GM12878 (cell line): ENCODE data around the gene FLRT1. TPM values are rescaled to one million over a fixed set of nuclear protein-coding genes. Genes with fewer than 3 reads are reported as not detected.

Experiments
- ATAC-seq: fragments of 200-7000 bp; cut with Tn5 transposase; 3 replicates; pipeline ENCODE4 v1.9.1; 2020; ENCODE audit warnings: mild to moderate bottlenecking, moderate library complexity
- BruUV-seq: library from RNA; stranded (reverse); fragments of 400-500 nt; replicated peaks from 2 replicates; lab custom pipeline; 2021; lab: Mats Ljungman, UMichigan
- CTCF ChIA-PET: fragments of 300-600 bp; sonication (Branson Sonifier 250); formaldehyde crosslinking; extraction: SDS; loops from one replicate; lab custom pipeline; 2021; ENCODE audit warnings: inconsistent platforms; lab: Yijun Ruan, JAX
- POLR2A ChIA-PET: fragments of 350-600 bp; formaldehyde crosslinking; extraction: SDS; loops from one replicate; lab custom pipeline; 2021; ENCODE audit warnings: inconsistent platforms; lab: Charles Lee
- RAD21 ChIA-PET: fragments of 300-600 bp; sonication (Branson Sonifier 250); formaldehyde crosslinking; loops from one replicate; lab custom pipeline; 2023; ENCODE audit warnings: antibody characterized with exemption; ENCODE audit not compliant: unreplicated experiment; lab: Charles Lee
- SMC1A ChIA-PET: fragments of 300-600 bp; sonication (Branson Sonifier 250); formaldehyde crosslinking; loops from one replicate; lab custom pipeline; 2023; ENCODE audit not compliant: unreplicated experiment, uncharacterized antibody; lab: Charles Lee
- DNase-seq: peaks from one replicate; pipeline ENCODE4 v3.0.0-alpha.2; 2011; ENCODE audit warnings: low read depth, low spot score
- FAIRE-seq: peaks from 3 replicates; lab custom pipeline; 2011; peaks lifted over from hg19 to GRCh38; lab: Jason Lieb, UNC
- H2AFZ ChIP-seq: 2 replicates; pipeline ENCODE4 v1.6.0; 2011; ENCODE audit warnings: low read depth, low read length, control low read depth; ENCODE audit not compliant: control insufficient read depth
- H3K27ac ChIP-seq: 2 replicates; pipeline ENCODE4 v1.5.1; 2011; ENCODE audit warnings: control low read depth; ENCODE audit not compliant: control insufficient read depth, insufficient read depth
- H3K27me3 ChIP-seq, 2 experiments: replicated peaks in 1 of 2; 2 replicates each; pipeline versions ENCODE4 v1.6.0 to v1.6.1; 2011; ENCODE audit warnings: low read length in 1 of 2; ENCODE audit not compliant: control insufficient read depth in 2 of 2, insufficient read depth in 2 of 2
- H3K36me3 ChIP-seq, 2 experiments: 2 replicates each; pipeline ENCODE4 v1.5.1; 2011; ENCODE audit warnings: low read length in 1 of 2; ENCODE audit not compliant: control insufficient read depth in 2 of 2, insufficient read depth in 2 of 2
- H3K4me1 ChIP-seq: 2 replicates; pipeline ENCODE4 v1.6.1; 2011; ENCODE audit warnings: mild to moderate bottlenecking, low read length, moderate library complexity, mixed read lengths; ENCODE audit not compliant: control insufficient read depth, insufficient read depth
- H3K4me2 ChIP-seq: 2 replicates; pipeline ENCODE4 v1.6.0; 2011; ENCODE audit warnings: control low read depth; ENCODE audit not compliant: control insufficient read depth, insufficient read depth
- H3K4me3 ChIP-seq: fragments of 200-600 bp; sonication (generic); 2 replicates; pipeline ENCODE4 v1.5.1; 2016
- H3K79me2 ChIP-seq: 2 replicates; pipeline ENCODE4 v1.6.0; 2011; ENCODE audit warnings: low read length; ENCODE audit not compliant: control insufficient read depth, insufficient read depth
- H3K9ac ChIP-seq: 2 replicates; pipeline ENCODE4 v1.8.0; 2011; ENCODE audit warnings: low read length, control low read depth, mixed read lengths; ENCODE audit not compliant: control insufficient read depth, insufficient read depth
- H3K9me3 ChIP-seq: replicated peaks from 3 replicates; pipeline ENCODE4 v1.5.1; 2011; ENCODE audit warnings: mild to moderate bottlenecking, low read length; ENCODE audit not compliant: control insufficient read depth, insufficient read depth
- H4K20me1 ChIP-seq: 2 replicates; pipeline ENCODE4 v1.6.0; 2011; ENCODE audit not compliant: control insufficient read depth, insufficient read depth
- BCL11A ChIP-seq: IDR thresholded peaks from 2 replicates; pipeline ENCODE4 v1.6.1; 2011; ENCODE audit warnings: low read depth, low read length
- CBFB ChIP-seq: IDR thresholded peaks from 2 replicates; pipeline ENCODE4 v1.6.1; 2016; ENCODE audit warnings: antibody characterized with exemption, low read depth
- CHD1 ChIP-seq: IDR thresholded peaks from 2 replicates; pipeline ENCODE4 v1.6.1; 2012; ENCODE audit warnings: low read depth, low read length, improper control_type of control experiment
- CUX1 ChIP-seq: IDR thresholded peaks from 2 replicates; pipeline ENCODE4 v1.6.1; 2012; ENCODE audit warnings: improper control_type of control experiment, low read depth, low read length; ENCODE audit not compliant: insufficient replicate concordance
- FOS ChIP-seq: IDR thresholded peaks from 3 replicates; pipeline ENCODE4 v1.6.1; 2011; ENCODE audit warnings: borderline replicate concordance; ENCODE audit not compliant: insufficient read length; ENCODE audit errors: extremely low read depth
- FOXK2 ChIP-seq: fragments of 450-650 bp; IDR thresholded peaks from 2 replicates; pipeline ENCODE4 v1.6.1; 2017; ENCODE audit warnings: mild to moderate bottlenecking, moderate library complexity
- IKZF1 ChIP-seq: fragments of 450-650 bp; conservative IDR thresholded peaks from 2 replicates; pipeline ENCODE4 v1.6.1; 2017; ENCODE audit warnings: antibody characterized with exemption, mild to moderate bottlenecking
- KAT2A ChIP-seq: conservative IDR thresholded peaks from 2 replicates; pipeline ENCODE4 v1.6.1; 2011; ENCODE audit warnings: low read depth, low read length; ENCODE audit not compliant: control insufficient read depth
- KDM1A ChIP-seq: fragments of 200-600 bp; sonication (generic); IDR thresholded peaks from 2 replicates; pipeline ENCODE4 v1.6.1; 2016; ENCODE audit warnings: borderline replicate concordance
- MEF2B ChIP-seq: fragments of 450-650 bp; IDR thresholded peaks from 2 replicates; pipeline ENCODE4 v1.6.1; 2018; ENCODE audit warnings: mild to moderate bottlenecking, moderate library complexity; ENCODE audit not compliant: partially characterized antibody, poor library complexity, severe bottlenecking
- NR2C2 ChIP-seq: IDR thresholded peaks from 2 replicates; pipeline ENCODE4 v1.6.1; 2011; ENCODE audit warnings: borderline replicate concordance, low read depth; ENCODE audit not compliant: control insufficient read depth, insufficient read length
- RBBP5 ChIP-seq: fragments of 200-600 bp; sonication (generic); conservative IDR thresholded peaks from 2 replicates; pipeline ENCODE4 v1.6.1; 2016
- TAF1 ChIP-seq: IDR thresholded peaks from 2 replicates; pipeline ENCODE4 v1.6.1; 2011; ENCODE audit warnings: mild to moderate bottlenecking, low read depth, low read length, borderline replicate concordance
- WGBS: methylation state at CpG from one replicate; pipeline ENCODE4 v1.1.6; 2016; ENCODE audit warnings: low lambda C conversion rate; ENCODE audit not compliant: insufficient replicate concordance, insufficient coverage; ENCODE audit errors: missing lambda C conversion rate; 5-methylcytosine and 5-hydroxymethylcytosine counted together
- in situ Hi-C: fragments of 300-500 bp; cut with MboI; formaldehyde crosslinking; loops from 9 replicates; pipeline ENCODE4 v1.14.3; 2018; ENCODE audit warnings: mixed read lengths
- intact Hi-C: fragments of 100-400 bp; cut with micrococcal nuclease; formaldehyde crosslinking; loops from one replicate; pipeline ENCODE4 v1.14.2; 2022; ENCODE audit not compliant: unreplicated experiment
- polyA plus RNA-seq, 11 experiments: library from polyadenylated mRNA; depleted of rRNA in 4 of 11; unstranded in 6 of 11; stranded (reverse) in 5 of 11; fragments of >200 nt; fragmentation: Nextera tagmentation in 4 of 11; fragmentation: Illumina TruSeq in 1 of 11; extraction: Ambion mirVana in 4 of 11; extraction: Trizol in 1 of 11; gene quantifications; 1 replicate in 1 of 11; 2 replicates in 10 of 11; pipeline versions ENCODE4 v1.2.1 to v1.2.3, GENCODE V29; 2011 to 2016; ENCODE audit warnings: inconsistent platforms in 2 of 11, missing spikeins in 2 of 11, low read depth in 1 of 11
- total RNA-seq, 4 experiments: library from RNA; depleted of rRNA in 3 of 4; stranded (reverse); fragments of >200 nt in 3 of 4; fragmentation: Illumina TruSeq in 1 of 4; extraction: Trizol in 1 of 4; gene quantifications; 2 replicates each; pipeline versions ENCODE4 v1.2.1 to v1.2.3, GENCODE V29; 2013 to 2021

Gene FLRT1
- total and polyA plus RNA-seq, 10 of the 15 experiments (the other 5 are each of a cell fraction or from before 2014, with no cell fraction given) = 0.10 to 0.12 TPM; not detected in 8

GRCh38 chr11:64015935-64016845 lies 19.5 kb upstream of the FLRT1 start:
- no peaks in the 10 kb centered on the region for H3K36me3 ChIP-seq
- SMC1A ChIA-PET = no interaction called here
- ATAC-seq (no peak), DNase-seq (no peak), FAIRE-seq (no peak)
- H3K4me3 ChIP-seq = no peak overlapping the region
- RAD21 ChIA-PET = no interaction called here
- no peaks in the 10 kb centered on the region for H3K79me2 ChIP-seq
- 62% methylated on average over 35 of the region's 35 CpGs for WGBS
- in situ Hi-C loops = no loop called here
- intact Hi-C loops = no loop called here
- POLR2A ChIA-PET = no interaction called here
- no peak overlapping the region for H2AFZ ChIP-seq
- H3K4me2 ChIP-seq = no peak overlapping the region
- no peaks in the 10 kb centered on the region; a peak in 1 of 4 replicates for H3K27me3 ChIP-seq
- no peaks in the 10 kb centered on the region for H3K4me1 ChIP-seq
- TF ChIP-seq KDM1A (no peak), FOXK2 (no peak), FOS (no peak), TAF1 (no peak), NR2C2 (no peak)
- no peaks in the 10 kb centered on the region for H4K20me1 ChIP-seq
- H3K9ac ChIP-seq = no peak overlapping the region
- CTCF ChIA-PET = no interaction called here
- BruUV-seq = no TSS peak
- no peaks in the 10 kb centered on the region for H3K9me3 ChIP-seq
- H3K27ac ChIP-seq = no peak overlapping the region

- H3K27me3 ChIP-seq = no peaks in the 10 kb centered on the region; a peak in 1 of 4 replicates
- no peak overlapping the region for H3K4me2 ChIP-seq
- no peaks in the 10 kb centered on the region for H4K20me1 ChIP-seq
- no peaks in the 10 kb centered on the region for H3K4me1 ChIP-seq
- ATAC-seq = no peak
- SMC1A ChIA-PET = no interaction called here
- BruUV-seq = no TSS peak
- H2AFZ ChIP-seq = no peak overlapping the region
- CTCF ChIA-PET = no interaction called here
- POLR2A ChIA-PET = interaction anchor here (0.5 kb wide), 1 partner anchor 78 kb away, joined by 7 read pairs; no protein-coding TSS in a partner anchor
- in situ Hi-C loops = no loop called here
- intact Hi-C loops = no loop called here
- no peak overlapping the region for H3K4me3 ChIP-seq
- H3K79me2 ChIP-seq = no peaks in the 10 kb centered on the region
- RAD21 ChIA-PET = no interaction called here
- no peak overlapping the region for H3K27ac ChIP-seq
- no peaks in the 10 kb centered on the region for H3K9me3 ChIP-seq
- H3K9ac ChIP-seq = no peak overlapping the region
- FAIRE-seq = no peak
- no peak for DNase-seq
- 69% methylated on average over 6 of the region's 7 CpGs for WGBS
- no peaks in the 10 kb centered on the region for H3K36me3 ChIP-seq
- no peak for TF ChIP-seq BCL11A
- no peak for TF ChIP-seq IKZF1
- no peak for TF ChIP-seq CHD1
- no peak for TF ChIP-seq MEF2B
- no peak for TF ChIP-seq CBFB
- TF ChIP-seq KAT2A = no peak
- no peak for TF ChIP-seq RBBP5
- no peak for TF ChIP-seq CUX1
Measured at GRCh38 chr11:64017945-64018224, 17.8 kb upstream of the FLRT1 start.
